ENCODE measurements around the gene MKS1.

DNA sequence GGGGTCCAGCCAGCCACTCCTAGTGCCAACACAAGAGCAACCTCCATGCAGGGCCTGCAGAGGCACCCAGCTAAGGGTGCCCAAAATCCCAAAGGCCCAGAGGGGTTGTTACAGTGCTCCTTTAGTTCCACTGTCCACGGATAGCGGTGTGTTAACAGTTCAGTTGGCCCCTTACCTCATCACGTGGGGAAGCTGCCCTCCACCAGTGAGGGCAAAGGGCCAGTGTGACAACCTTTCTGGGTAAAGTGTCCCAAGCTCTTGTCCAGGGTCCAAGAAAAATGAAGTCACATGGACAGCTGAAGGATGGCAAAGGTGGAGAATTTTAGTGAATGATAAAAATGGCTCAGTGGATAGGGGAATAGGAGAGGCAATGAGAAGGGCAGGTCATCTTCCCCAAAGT is 8.7 kb upstream of the MKS1 start:
- TF ChIP-seq, protein P1, sequence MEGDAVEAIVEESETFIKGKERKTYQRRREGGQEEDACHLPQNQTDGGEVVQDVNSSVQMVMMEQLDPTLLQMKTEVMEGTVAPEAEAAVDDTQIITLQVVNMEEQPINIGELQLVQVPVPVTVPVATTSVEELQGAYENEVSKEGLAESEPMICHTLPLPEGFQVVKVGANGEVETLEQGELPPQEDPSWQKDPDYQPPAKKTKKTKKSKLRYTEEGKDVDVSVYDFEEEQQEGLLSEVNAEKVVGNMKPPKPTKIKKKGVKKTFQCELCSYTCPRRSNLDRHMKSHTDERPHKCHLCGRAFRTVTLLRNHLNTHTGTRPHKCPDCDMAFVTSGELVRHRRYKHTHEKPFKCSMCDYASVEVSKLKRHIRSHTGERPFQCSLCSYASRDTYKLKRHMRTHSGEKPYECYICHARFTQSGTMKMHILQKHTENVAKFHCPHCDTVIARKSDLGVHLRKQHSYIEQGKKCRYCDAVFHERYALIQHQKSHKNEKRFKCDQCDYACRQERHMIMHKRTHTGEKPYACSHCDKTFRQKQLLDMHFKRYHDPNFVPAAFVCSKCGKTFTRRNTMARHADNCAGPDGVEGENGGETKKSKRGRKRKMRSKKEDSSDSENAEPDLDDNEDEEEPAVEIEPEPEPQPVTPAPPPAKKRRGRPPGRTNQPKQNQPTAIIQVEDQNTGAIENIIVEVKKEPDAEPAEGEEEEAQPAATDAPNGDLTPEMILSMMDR (IDR thresholded peaks at IDR 0.05; ENCODE audit: low read depth, low read length), result no peak
- TF ChIP-seq EZH2phosphoT487 (IDR thresholded peaks at IDR 0.05; ENCODE audit: low read depth), result no peak
